Stimulated activated CD4-positive, alpha-beta T cell treated with anti-CD3 and anti-CD28 coated beads, Interleukin-1b, Interleukin-23, amount 100 ng/mL, for 4 hours (primary cell): ENCODE measurements around the gene ADAD1.

ENCODE experiments used
- DNase-seq, 2 donors: peaks; one replicate each; pipeline ENCODE4 v3.0.0-alpha.2; 2020; ENCODE audit warnings: low read depth in 2 of 2

The ADAD1 gene

DNA sequence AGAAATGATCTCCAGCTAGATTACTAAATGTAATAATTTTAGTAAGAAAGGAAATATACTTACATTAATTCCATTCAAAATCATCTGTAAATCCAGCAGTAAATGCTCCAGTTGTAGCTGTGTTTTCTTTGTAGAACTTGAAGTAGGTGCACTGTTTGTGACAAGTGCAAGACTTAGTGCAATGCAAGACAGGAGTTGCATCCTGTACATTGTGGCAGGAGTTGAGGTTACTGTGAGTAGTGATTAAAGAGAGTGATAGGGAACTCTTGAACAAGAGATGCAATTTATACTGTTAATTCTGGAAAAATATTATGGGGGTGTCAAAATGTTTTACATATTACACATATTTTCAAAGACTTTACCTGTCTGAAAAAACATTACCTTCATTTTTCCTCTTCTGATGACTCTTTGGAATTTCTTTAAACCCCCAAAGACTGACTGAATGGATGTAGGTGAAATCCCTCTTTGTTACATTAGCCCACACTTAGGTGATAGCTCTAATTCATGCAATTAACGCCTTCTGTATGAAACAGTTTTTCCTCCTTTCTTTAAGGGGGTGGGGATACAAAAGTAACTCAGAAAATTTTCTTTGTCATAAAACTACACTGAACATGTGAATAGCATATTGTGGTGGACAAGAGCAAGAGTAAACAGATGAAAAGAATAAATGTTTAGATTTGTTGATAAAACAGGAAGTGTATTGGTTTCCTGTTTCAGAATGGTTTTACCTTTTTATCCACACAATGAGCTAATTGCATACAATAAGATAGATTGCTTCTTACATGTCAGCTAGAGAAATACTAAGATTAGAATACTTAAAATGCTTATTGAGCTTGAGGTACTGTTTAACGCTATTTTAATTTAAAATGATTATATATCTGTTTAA is 77.7 kb downstream of the ADAD1 start, which contains the start of gene IL2:
Gene IL2, minus strand, starts transcription at position 495 of the 886 bp plus-strand sequence. Its CDS starts 285 bp downstream, at position 210.
- DNase-seq: no peak

DNA sequence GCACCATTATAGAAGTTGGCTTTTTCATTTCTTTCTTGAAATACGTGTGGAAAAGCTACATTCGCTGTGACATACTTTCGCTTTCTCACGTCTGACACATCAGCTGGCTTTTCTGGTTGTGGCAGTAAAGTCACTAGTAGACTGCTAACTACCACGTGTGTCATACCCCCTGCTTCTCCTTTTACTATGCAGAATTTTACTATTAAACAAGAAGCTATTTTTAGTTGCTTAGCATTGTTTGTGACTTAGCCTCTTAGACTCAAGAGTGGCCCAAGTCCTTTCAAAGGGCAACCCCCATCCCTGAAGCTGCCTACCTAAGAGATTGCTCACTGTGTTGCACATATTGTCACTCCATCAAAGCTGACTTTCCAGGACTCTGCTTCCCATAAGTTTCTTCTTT is 79.8 kb downstream of the ADAD1 start:
- DNase-seq: peak in 1 of 2 donors; percentile 23

DNA sequence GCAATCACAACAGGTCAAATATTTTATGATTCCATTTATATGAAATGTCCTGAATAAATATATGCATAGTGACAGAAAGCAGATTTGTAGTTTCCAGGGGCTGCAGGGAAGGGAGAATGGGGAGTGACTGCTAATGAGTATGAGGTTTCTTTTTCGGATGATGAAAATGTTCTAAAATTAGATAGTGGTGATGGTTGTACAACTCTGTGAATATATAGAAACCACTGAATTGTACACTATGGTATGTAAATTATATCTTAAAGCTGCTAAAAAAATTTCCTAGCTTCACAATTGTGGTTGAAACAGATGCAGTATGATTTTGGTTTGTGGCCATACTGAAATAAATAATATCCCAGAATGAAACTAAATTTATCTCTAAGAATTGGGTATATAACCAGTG is 90.6 kb downstream of the ADAD1 start:
- DNase-seq: no peak

DNA sequence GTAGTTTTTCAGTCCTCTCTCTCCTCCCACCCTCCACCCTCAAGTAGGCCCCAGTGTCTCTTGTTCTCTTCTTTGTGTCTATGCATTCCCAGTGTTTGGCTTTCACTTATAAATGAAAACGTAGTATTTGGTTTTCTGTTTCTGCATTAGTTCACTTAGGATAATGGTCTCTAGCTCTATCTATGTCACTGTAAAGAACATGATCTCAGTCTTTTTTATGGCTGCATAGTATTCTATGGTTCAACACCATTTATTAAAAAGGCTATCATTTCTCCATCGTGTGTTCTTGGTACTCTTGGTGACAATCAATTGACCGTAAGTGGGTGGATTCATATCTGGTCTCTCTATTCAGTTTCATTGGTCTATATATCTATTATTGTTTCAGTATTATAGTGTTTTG is 96.4 kb downstream of the ADAD1 start:
- no peak for DNase-seq

DNA sequence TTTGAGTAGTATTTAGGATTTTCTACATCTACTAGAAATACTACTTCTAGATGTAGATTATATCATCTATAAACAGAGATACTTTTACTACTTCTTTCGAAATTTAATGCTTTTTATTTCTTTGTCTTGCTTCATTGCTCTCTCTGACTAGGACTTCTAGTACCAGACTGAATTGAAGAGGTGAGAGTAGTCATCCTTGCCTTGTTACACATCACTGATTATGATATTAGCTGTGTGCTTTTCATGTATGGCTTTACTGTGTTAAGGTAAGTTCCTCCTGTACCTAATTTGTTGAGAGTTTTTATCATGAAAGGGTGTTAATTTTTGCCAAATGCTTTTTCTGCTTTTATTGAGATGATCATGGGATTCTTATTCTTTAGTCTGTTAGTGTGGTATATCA is 97.3 kb downstream of the ADAD1 start:
- no peak for DNase-seq

DNA sequence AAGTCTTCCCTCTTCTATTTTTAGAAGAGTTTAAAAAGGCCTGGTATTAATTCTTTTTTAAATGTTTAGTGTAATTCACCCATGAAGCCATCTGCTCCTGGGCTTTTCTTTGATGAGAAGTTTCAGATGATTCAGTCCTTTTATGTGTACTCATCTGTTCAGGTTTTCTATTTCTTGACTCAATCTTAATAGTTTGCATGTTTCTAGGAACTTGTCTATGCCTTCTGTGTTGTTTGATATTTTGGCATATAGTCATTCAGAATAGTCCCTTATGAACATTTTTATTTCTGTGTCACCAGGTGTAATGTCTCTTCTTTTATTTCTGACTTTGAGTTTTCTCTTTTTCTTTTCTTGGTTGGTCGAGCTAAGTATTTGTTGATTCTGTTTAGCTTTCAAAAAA is 97.9 kb downstream of the ADAD1 start:
- no peak for DNase-seq
